ENCODE results near the gene NCOR2. TPM values are rescaled to one million over a fixed set of nuclear protein-coding genes. Genes with fewer than 3 reads are reported as not detected.

NCOR2 gene
- total and polyA plus RNA-seq, 2 donors (not counting 3 experiments of a cell fraction or from before 2014, with no cell fraction given): 26.5 to 241 TPM

GRCh38 chr12:124536641-124537040, 30.8 kb downstream of the NCOR2 start:
- ChIA-PET POLR2A (no interaction called here), CTCF (no interaction called here)
- H2AFZ ChIP-seq (ENCODE audit: low read depth, low read length): no peak overlapping the region
- dilution Hi-C loops (cut with MboI; ENCODE audit: extremely low pct_ligation_motif_present, low sequenced_read_pairs) (no loop called here), intact Hi-C loops (cut with micrococcal nuclease) (no loop called here)
- FAIRE-seq (no peak), DNase-seq (ENCODE audit: low read depth, low spot score) (no peak)
- no peak for TF ChIP-seq MYC (IDR thresholded peaks at IDR 0.05; ENCODE audit: low read depth, low read length)
- TF ChIP-seq POLR2A (IDR thresholded peaks at IDR 0.05; ENCODE audit: low read depth, low read length): no peak
- TF ChIP-seq JUN (IDR thresholded peaks at IDR 0.05; ENCODE audit: borderline replicate concordance, insufficient read depth, insufficient read length, low read depth): no peak
- no peak for TF ChIP-seq EZH2 (IDR thresholded peaks at IDR 0.05; ENCODE audit: borderline replicate concordance, low read depth, low read length, severe bottlenecking)
- TF ChIP-seq POLR2AphosphoS5 (IDR thresholded peaks at IDR 0.05; ENCODE audit: insufficient read depth, low read depth, low read length): no peak
- TF ChIP-seq, protein P1, sequence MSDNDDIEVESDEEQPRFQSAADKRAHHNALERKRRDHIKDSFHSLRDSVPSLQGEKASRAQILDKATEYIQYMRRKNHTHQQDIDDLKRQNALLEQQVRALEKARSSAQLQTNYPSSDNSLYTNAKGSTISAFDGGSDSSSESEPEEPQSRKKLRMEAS (IDR thresholded peaks at IDR 0.05; ENCODE audit: insufficient read depth, insufficient read length): no peak
- TF ChIP-seq, protein P2, sequence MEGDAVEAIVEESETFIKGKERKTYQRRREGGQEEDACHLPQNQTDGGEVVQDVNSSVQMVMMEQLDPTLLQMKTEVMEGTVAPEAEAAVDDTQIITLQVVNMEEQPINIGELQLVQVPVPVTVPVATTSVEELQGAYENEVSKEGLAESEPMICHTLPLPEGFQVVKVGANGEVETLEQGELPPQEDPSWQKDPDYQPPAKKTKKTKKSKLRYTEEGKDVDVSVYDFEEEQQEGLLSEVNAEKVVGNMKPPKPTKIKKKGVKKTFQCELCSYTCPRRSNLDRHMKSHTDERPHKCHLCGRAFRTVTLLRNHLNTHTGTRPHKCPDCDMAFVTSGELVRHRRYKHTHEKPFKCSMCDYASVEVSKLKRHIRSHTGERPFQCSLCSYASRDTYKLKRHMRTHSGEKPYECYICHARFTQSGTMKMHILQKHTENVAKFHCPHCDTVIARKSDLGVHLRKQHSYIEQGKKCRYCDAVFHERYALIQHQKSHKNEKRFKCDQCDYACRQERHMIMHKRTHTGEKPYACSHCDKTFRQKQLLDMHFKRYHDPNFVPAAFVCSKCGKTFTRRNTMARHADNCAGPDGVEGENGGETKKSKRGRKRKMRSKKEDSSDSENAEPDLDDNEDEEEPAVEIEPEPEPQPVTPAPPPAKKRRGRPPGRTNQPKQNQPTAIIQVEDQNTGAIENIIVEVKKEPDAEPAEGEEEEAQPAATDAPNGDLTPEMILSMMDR (IDR thresholded peaks at IDR 0.05; ENCODE audit: extremely low read depth in 1 of 2, insufficient read depth in 1 of 2, low read depth in 1 of 2, low read length in 2 of 2): no peak
- no peak for TF ChIP-seq FOS (IDR thresholded peaks at IDR 0.05; ENCODE audit: borderline replicate concordance, insufficient read depth, low read length)
- no peak for TF ChIP-seq GATA2 (IDR thresholded peaks at IDR 0.05; ENCODE audit: insufficient read depth, insufficient read length, low read depth, low read length)
- peaks cover 0 to 4% of the 10 kb centered on the region in 2 experiments for H3K36me3 ChIP-seq (ENCODE audit: control insufficient read depth in 2 of 2, extremely low read depth in 1 of 2, insufficient read depth in 2 of 2, low read length in 2 of 2)
- H3K4me3 ChIP-seq (replicated peaks in 1 of 3; ENCODE audit: insufficient read depth in 1 of 3, low read depth in 1 of 3, low read length in 3 of 3): no peak overlapping the region
- no peak overlapping the region for H3K27ac ChIP-seq (ENCODE audit: insufficient read depth, low read depth, low read length)
- BruUV-seq (replicated peaks): no TSS peak
- no peaks in the 10 kb centered on the region for H4K20me1 ChIP-seq (replicated peaks; ENCODE audit: control insufficient read depth, extremely low read depth, insufficient read depth, low read length)
- H3K9me1 ChIP-seq (replicated peaks; ENCODE audit: control insufficient read depth, extremely low read depth, insufficient read depth, low read length): no peaks in the 10 kb centered on the region
- no peak overlapping the region for H3K4me2 ChIP-seq (ENCODE audit: insufficient read depth, low read length)
- H3K4me1 ChIP-seq (ENCODE audit: control insufficient read depth, extremely low read depth, insufficient read depth, low read length): peaks cover 14% of the 10 kb centered on the region
- H3K9me3 ChIP-seq (replicated peaks; ENCODE audit: control insufficient read depth, insufficient read depth, low read length): no peaks in the 10 kb centered on the region
- H3K9ac ChIP-seq (replicated peaks; ENCODE audit: extremely low read depth, insufficient read depth, low read length): no peak overlapping the region
- peaks cover 63% of the 10 kb centered on the region for H3K79me2 ChIP-seq (ENCODE audit: control insufficient read depth, insufficient read depth, low read length)
- H3K27me3 ChIP-seq (ENCODE audit: control insufficient read depth in 2 of 2, insufficient read depth in 2 of 2, low read length in 2 of 2): no peaks in the 10 kb centered on the region
